Liver (tissue), 9 donors: ENCODE results near the gene TSPAN5. TPM values are rescaled to one million over a fixed set of nuclear protein-coding genes. Genes with fewer than 3 reads are reported as not detected.

ENCODE experiments used
- DNase-seq: peaks from one replicate; pipeline ENCODE4 v3.0.0-alpha.2; 2017; ENCODE audit warnings: low spot score
- H3K27ac ChIP-seq, 2 donors: one replicate each; pipeline ENCODE4 v1.7.0; 2013; ENCODE audit warnings: inconsistent platforms in 2 of 2, low read length in 2 of 2, control low read depth in 1 of 2, low read depth in 1 of 2, mild to moderate bottlenecking in 1 of 2
- H3K27me3 ChIP-seq, 4 donors: one replicate each; pipeline versions ENCODE4 v1.6.1 to v1.7.0; 2013; ENCODE audit warnings: low read length in 3 of 4, inconsistent platforms in 1 of 4, mild to moderate bottlenecking in 1 of 4, moderate library complexity in 1 of 4; ENCODE audit not compliant: control insufficient read depth in 4 of 4, insufficient read depth in 4 of 4
- H3K36me3 ChIP-seq, 4 donors: one replicate each; pipeline versions ENCODE4 v1.6.1 to v1.7.0; 2013; ENCODE audit warnings: low read length in 3 of 4, mild to moderate bottlenecking in 3 of 4, low read depth in 1 of 4, moderate library complexity in 1 of 4; ENCODE audit not compliant: control insufficient read depth in 4 of 4, insufficient read depth in 3 of 4
- H3K4me1 ChIP-seq, 4 donors: one replicate each; pipeline versions ENCODE4 v1.6.1 to v1.7.0; 2013; ENCODE audit warnings: low read length in 3 of 4, mild to moderate bottlenecking in 3 of 4, moderate library complexity in 1 of 4; ENCODE audit not compliant: control insufficient read depth in 4 of 4, insufficient read depth in 4 of 4
- H3K4me3 ChIP-seq, 3 donors: one replicate each; pipeline versions ENCODE4 v1.6.1 to v1.7.0; 2013; ENCODE audit warnings: low read length in 3 of 3, control low read depth in 1 of 3, low read depth in 1 of 3, mild to moderate bottlenecking in 1 of 3
- H3K9ac ChIP-seq, 2 donors: one replicate each; pipeline ENCODE4 v1.7.0; 2013; ENCODE audit warnings: low read length in 2 of 2, mild to moderate bottlenecking in 2 of 2, moderate library complexity in 2 of 2, control low read depth in 1 of 2, low read depth in 1 of 2
- H3K9me3 ChIP-seq, 4 donors: one replicate each; pipeline versions ENCODE4 v1.6.1 to v1.7.0; 2013; ENCODE audit warnings: low read length in 3 of 4; ENCODE audit not compliant: control insufficient read depth in 4 of 4
- EGR1 ChIP-seq, 2 donors: IDR thresholded peaks; 2 replicates each; pipeline ENCODE4 v1.6.1; 2016 to 2018; ENCODE audit warnings: antibody characterized with exemption in 2 of 2, low read depth in 2 of 2
- FOXA1 ChIP-seq: IDR thresholded peaks from 2 replicates; pipeline ENCODE4 v1.6.1; 2016; ENCODE audit warnings: antibody characterized with exemption
- FOXA2 ChIP-seq: IDR thresholded peaks from 2 replicates; pipeline ENCODE4 v1.6.1; 2016; ENCODE audit warnings: antibody characterized with exemption
- GABPA ChIP-seq, 2 donors: IDR thresholded peaks in 1 of 2; conservative IDR thresholded peaks in 1 of 2; 2 replicates each; pipeline ENCODE4 v1.6.1; 2016; ENCODE audit warnings: antibody characterized with exemption in 2 of 2, mild to moderate bottlenecking in 1 of 2, moderate library complexity in 1 of 2
- HNF4A ChIP-seq, 2 donors: conservative IDR thresholded peaks; 2 replicates each; pipeline ENCODE4 v1.6.1; 2016; ENCODE audit warnings: antibody characterized with exemption in 2 of 2, mild to moderate bottlenecking in 2 of 2
- HNF4G ChIP-seq: IDR thresholded peaks from 2 replicates; pipeline ENCODE4 v1.6.1; 2016; ENCODE audit warnings: antibody characterized with exemption
- JUND ChIP-seq, 2 donors: IDR thresholded peaks; 2 replicates each; pipeline ENCODE4 v1.6.1; 2016; ENCODE audit warnings: antibody characterized with exemption in 2 of 2
- NR2F2 ChIP-seq: IDR thresholded peaks from 2 replicates; pipeline ENCODE4 v1.6.1; 2016; ENCODE audit warnings: antibody characterized with exemption
- RAD21 ChIP-seq, 2 donors: IDR thresholded peaks; 2 replicates each; pipeline ENCODE4 v1.6.1; 2016; ENCODE audit warnings: antibody characterized with exemption in 2 of 2, mild to moderate bottlenecking in 2 of 2
- RXRA ChIP-seq, 2 donors: IDR thresholded peaks; 2 replicates each; pipeline ENCODE4 v1.6.1; 2017 to 2018; ENCODE audit warnings: antibody characterized with exemption in 2 of 2, mild to moderate bottlenecking in 1 of 2
- SP1 ChIP-seq: IDR thresholded peaks from 2 replicates; pipeline ENCODE4 v1.6.1; 2018; ENCODE audit warnings: antibody characterized with exemption, mild to moderate bottlenecking
- TAF1 ChIP-seq: conservative IDR thresholded peaks from 2 replicates; pipeline ENCODE4 v1.6.1; 2016; ENCODE audit warnings: antibody characterized with exemption, mild to moderate bottlenecking
- YY1 ChIP-seq: IDR thresholded peaks from 2 replicates; pipeline ENCODE4 v1.6.1; 2016; ENCODE audit warnings: antibody characterized with exemption, mild to moderate bottlenecking
- WGBS: extraction: QIAGEN DNeasy Blood & Tissue Kit; methylation state at CpG from one replicate; pipeline ENCODE4 v1.1.7; 2013; 5-methylcytosine and 5-hydroxymethylcytosine counted together
- polyA plus RNA-seq, 2 donors: library from polyadenylated mRNA; stranded (reverse) in 1 of 2; unstranded in 1 of 2; fragments of 200-250 nt in 1 of 2; fragments of >200 nt in 1 of 2; fragmentation: Nextera tagmentation in 1 of 2; extraction: Ambion mirVana in 1 of 2; gene quantifications; one replicate each; pipeline versions ENCODE4 v1.2.1 to v1.2.3, GENCODE V29; 2013 to 2015
- total RNA-seq, 2 donors: library from RNA; depleted of rRNA; stranded (reverse); fragments of >200 nt; gene quantifications; one replicate each; pipeline ENCODE4 v1.2.3, GENCODE V29; 2014
- TF ChIP-seq, protein P1 (sequence below): IDR thresholded peaks from 2 replicates; pipeline ENCODE4 v1.6.1; 2016; ENCODE audit warnings: antibody characterized with exemption, mild to moderate bottlenecking
- TF ChIP-seq, protein P2 (sequence below): IDR thresholded peaks from 2 replicates; pipeline ENCODE4 v1.6.1; 2016; ENCODE audit warnings: antibody characterized with exemption
- TF ChIP-seq, protein P3 (sequence below): IDR thresholded peaks from 2 replicates; pipeline ENCODE4 v1.6.1; 2016; ENCODE audit warnings: antibody characterized with exemption
- TF ChIP-seq, protein P4 (sequence below): fragments of 150-350 bp; IDR thresholded peaks from 2 replicates; pipeline ENCODE4 v1.5.1; 2017; ENCODE audit warnings: improper control_type of control experiment, low read depth, low read length; ENCODE audit not compliant: missing input control
- TF ChIP-seq, protein P5 (sequence below): IDR thresholded peaks from 2 replicates; pipeline ENCODE4 v1.6.1; 2016; ENCODE audit warnings: antibody characterized with exemption
- donor health status: healthy.
- donor health status: healthy.
- donor health status: healthy.
- donor health status: healthy.
- donor health status: healthy.

Gene TSPAN5
- total and polyA plus RNA-seq, 4 donors: 0.36 to 54.0 (median 0.63) TPM

DNA sequence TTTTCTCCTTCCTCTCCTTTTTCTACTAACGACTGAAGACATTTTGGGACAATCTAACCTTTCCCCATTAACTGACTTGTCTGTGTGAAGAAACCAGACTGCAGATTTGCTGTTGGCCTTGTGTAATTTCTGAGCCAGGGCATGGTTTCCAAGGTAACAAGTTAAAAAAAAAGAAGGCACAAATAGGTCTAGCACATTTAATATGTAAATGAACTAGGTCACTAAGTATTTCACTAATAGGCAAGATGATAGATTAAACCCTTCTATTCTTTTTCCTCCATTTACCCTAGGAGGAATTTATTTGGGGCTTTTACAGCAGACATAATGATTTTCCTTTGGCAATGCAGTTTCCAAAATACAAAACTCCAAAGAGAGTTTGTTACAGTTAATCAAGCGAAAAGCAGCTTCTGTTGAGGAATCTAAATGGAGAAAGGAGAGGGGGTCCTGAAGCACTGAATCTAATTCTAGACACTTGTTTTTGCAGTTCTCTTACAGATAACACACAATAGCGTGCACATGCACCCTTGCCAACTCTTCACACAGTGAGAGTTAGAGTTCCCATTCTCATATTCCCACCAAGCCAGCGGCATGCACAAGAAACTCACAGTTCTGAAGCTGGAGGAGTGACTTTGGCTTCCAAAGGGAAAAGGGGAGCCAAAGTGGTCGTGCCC lies 72.0 kb downstream of the TSPAN5 start:
- 86% methylated on average over 5 of the region's 5 CpGs for WGBS
- TF ChIP-seq, protein P1, sequence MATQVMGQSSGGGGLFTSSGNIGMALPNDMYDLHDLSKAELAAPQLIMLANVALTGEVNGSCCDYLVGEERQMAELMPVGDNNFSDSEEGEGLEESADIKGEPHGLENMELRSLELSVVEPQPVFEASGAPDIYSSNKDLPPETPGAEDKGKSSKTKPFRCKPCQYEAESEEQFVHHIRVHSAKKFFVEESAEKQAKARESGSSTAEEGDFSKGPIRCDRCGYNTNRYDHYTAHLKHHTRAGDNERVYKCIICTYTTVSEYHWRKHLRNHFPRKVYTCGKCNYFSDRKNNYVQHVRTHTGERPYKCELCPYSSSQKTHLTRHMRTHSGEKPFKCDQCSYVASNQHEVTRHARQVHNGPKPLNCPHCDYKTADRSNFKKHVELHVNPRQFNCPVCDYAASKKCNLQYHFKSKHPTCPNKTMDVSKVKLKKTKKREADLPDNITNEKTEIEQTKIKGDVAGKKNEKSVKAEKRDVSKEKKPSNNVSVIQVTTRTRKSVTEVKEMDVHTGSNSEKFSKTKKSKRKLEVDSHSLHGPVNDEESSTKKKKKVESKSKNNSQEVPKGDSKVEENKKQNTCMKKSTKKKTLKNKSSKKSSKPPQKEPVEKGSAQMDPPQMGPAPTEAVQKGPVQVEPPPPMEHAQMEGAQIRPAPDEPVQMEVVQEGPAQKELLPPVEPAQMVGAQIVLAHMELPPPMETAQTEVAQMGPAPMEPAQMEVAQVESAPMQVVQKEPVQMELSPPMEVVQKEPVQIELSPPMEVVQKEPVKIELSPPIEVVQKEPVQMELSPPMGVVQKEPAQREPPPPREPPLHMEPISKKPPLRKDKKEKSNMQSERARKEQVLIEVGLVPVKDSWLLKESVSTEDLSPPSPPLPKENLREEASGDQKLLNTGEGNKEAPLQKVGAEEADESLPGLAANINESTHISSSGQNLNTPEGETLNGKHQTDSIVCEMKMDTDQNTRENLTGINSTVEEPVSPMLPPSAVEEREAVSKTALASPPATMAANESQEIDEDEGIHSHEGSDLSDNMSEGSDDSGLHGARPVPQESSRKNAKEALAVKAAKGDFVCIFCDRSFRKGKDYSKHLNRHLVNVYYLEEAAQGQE: no peak
- TF ChIP-seq, protein P2, sequence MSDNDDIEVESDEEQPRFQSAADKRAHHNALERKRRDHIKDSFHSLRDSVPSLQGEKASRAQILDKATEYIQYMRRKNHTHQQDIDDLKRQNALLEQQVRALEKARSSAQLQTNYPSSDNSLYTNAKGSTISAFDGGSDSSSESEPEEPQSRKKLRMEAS: no peak
- TF ChIP-seq YY1 (no peak), RXRA (IDR thresholded peaks at IDR 0.05) (no peak), GABPA (IDR thresholded peaks at IDR 0.05 in 1 of 2, conservative IDR thresholded peaks at IDR 0.05 in 1 of 2) (no peak), EGR1 (IDR thresholded peaks at IDR 0.05; ENCODE audit: low read depth in 2 of 2) (no peak), NR2F2 (no peak), SP1 (no peak), FOXA2 (no peak), JUND (IDR thresholded peaks at IDR 0.05) (no peak), HNF4G (no peak), HNF4A (conservative IDR thresholded peaks at IDR 0.05) (no peak), FOXA1 (no peak), RAD21 (IDR thresholded peaks at IDR 0.05) (no peak), TAF1 (no peak)
- TF ChIP-seq, protein P3, sequence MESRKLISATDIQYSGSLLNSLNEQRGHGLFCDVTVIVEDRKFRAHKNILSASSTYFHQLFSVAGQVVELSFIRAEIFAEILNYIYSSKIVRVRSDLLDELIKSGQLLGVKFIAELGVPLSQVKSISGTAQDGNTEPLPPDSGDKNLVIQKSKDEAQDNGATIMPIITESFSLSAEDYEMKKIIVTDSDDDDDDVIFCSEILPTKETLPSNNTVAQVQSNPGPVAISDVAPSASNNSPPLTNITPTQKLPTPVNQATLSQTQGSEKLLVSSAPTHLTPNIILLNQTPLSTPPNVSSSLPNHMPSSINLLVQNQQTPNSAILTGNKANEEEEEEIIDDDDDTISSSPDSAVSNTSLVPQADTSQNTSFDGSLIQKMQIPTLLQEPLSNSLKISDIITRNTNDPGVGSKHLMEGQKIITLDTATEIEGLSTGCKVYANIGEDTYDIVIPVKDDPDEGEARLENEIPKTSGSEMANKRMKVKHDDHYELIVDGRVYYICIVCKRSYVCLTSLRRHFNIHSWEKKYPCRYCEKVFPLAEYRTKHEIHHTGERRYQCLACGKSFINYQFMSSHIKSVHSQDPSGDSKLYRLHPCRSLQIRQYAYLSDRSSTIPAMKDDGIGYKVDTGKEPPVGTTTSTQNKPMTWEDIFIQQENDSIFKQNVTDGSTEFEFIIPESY: no peak
- TF ChIP-seq, protein P4, sequence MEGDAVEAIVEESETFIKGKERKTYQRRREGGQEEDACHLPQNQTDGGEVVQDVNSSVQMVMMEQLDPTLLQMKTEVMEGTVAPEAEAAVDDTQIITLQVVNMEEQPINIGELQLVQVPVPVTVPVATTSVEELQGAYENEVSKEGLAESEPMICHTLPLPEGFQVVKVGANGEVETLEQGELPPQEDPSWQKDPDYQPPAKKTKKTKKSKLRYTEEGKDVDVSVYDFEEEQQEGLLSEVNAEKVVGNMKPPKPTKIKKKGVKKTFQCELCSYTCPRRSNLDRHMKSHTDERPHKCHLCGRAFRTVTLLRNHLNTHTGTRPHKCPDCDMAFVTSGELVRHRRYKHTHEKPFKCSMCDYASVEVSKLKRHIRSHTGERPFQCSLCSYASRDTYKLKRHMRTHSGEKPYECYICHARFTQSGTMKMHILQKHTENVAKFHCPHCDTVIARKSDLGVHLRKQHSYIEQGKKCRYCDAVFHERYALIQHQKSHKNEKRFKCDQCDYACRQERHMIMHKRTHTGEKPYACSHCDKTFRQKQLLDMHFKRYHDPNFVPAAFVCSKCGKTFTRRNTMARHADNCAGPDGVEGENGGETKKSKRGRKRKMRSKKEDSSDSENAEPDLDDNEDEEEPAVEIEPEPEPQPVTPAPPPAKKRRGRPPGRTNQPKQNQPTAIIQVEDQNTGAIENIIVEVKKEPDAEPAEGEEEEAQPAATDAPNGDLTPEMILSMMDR: no peak
- TF ChIP-seq, protein P5, sequence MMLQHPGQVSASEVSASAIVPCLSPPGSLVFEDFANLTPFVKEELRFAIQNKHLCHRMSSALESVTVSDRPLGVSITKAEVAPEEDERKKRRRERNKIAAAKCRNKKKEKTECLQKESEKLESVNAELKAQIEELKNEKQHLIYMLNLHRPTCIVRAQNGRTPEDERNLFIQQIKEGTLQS: no peak
- Histone ChIP-seq H3K9me3 (no peaks in the 10 kb centered on the region), H3K9ac (no peak overlapping the region), H3K27me3 (no peaks in the 10 kb centered on the region), H3K36me3 (no peaks in the 10 kb centered on the region), H3K4me3 (no peak overlapping the region), H3K27ac (no peak overlapping the region), H3K4me1 (peaks cover 0 to 8% (median 6%) of the 10 kb centered on the region in 4 donors)
- no peak for DNase-seq
